Measurements from ENCODE around the gene ITGA3. TPM values are rescaled to one million over a fixed set of nuclear protein-coding genes. Genes with fewer than 3 reads are reported as not detected.

Gene ITGA3
- total and polyA plus RNA-seq, 4 donors = 0.79 to 4.4 (median 1.4) TPM

- Histone ChIP-seq H3K9me3 (ENCODE audit: control insufficient read depth in 4 of 4, low read length in 3 of 4) (no peaks in the 10 kb centered on the region), H3K27me3 (ENCODE audit: control insufficient read depth in 4 of 4, insufficient read depth in 4 of 4, low read length in 3 of 4) (no peaks in the 10 kb centered on the region), H3K4me3 (ENCODE audit: low read depth in 1 of 3, low read length in 3 of 3) (no peak overlapping the region), H3K36me3 (ENCODE audit: control insufficient read depth in 4 of 4, insufficient read depth in 3 of 4, low read depth in 1 of 4, low read length in 3 of 4) (peaks cover 17 to 39% (median 25%) of the 10 kb centered on the region in 4 donors), H3K27ac (ENCODE audit: low read depth in 1 of 2, low read length in 2 of 2) (no peak overlapping the region), H3K4me1 (ENCODE audit: control insufficient read depth in 4 of 4, insufficient read depth in 4 of 4, low read length in 3 of 4) (peaks cover 1 to 16% (median 12%) of the 10 kb centered on the region in 4 donors), H3K9ac (ENCODE audit: low read depth in 1 of 2, low read length in 2 of 2) (no peak overlapping the region)
- no peak for TF ChIP-seq ZBTB33 (IDR thresholded peaks at IDR 0.05)
- no peak for TF ChIP-seq REST (IDR thresholded peaks at IDR 0.05)
- WGBS = 90% methylated on average over 10 of the region's 10 CpGs
- DNase-seq (ENCODE audit: low spot score) = no peak
These were observed 52.0 kb downstream of the ITGA3 start for GRCh38 chr17:50107790-50108414.

- no peak for DNase-seq (ENCODE audit: low spot score)
- Histone ChIP-seq H3K4me1 (ENCODE audit: control insufficient read depth in 4 of 4, insufficient read depth in 4 of 4, low read length in 3 of 4) (peaks cover 0 to 12% (median 9%) of the 10 kb centered on the region in 4 donors), H3K9ac (ENCODE audit: low read depth in 1 of 2, low read length in 2 of 2) (no peak overlapping the region), H3K4me3 (ENCODE audit: low read depth in 1 of 3, low read length in 3 of 3) (no peak overlapping the region), H3K36me3 (ENCODE audit: control insufficient read depth in 4 of 4, insufficient read depth in 3 of 4, low read depth in 1 of 4, low read length in 3 of 4) (peaks cover 17 to 39% (median 25%) of the 10 kb centered on the region in 4 donors), H3K27ac (ENCODE audit: low read depth in 1 of 2, low read length in 2 of 2) (no peak overlapping the region), H3K27me3 (ENCODE audit: control insufficient read depth in 4 of 4, insufficient read depth in 4 of 4, low read length in 3 of 4) (no peaks in the 10 kb centered on the region), H3K9me3 (ENCODE audit: control insufficient read depth in 4 of 4, low read length in 3 of 4) (no peaks in the 10 kb centered on the region)
- TF ChIP-seq CTCF (IDR thresholded peaks at IDR 0.05; ENCODE audit: low read depth, low read length, missing input control) = no peak
- TF ChIP-seq YY1 (IDR thresholded peaks at IDR 0.05) = no peak
- TF ChIP-seq REST (IDR thresholded peaks at IDR 0.05) = no peak
- no peak for TF ChIP-seq NR2F2 (IDR thresholded peaks at IDR 0.05)
- TF ChIP-seq HNF4G (IDR thresholded peaks at IDR 0.05) = no peak
- no peak for TF ChIP-seq JUND (IDR thresholded peaks at IDR 0.05)
- no peak for TF ChIP-seq FOXA1 (IDR thresholded peaks at IDR 0.05)
- no peak for TF ChIP-seq RXRA (IDR thresholded peaks at IDR 0.05)
- no peak for TF ChIP-seq GABPA (IDR thresholded peaks at IDR 0.05 in 1 of 2, conservative IDR thresholded peaks at IDR 0.05 in 1 of 2)
- TF ChIP-seq EGR1 (IDR thresholded peaks at IDR 0.05; ENCODE audit: low read depth in 2 of 2) = no peak
- TF ChIP-seq HNF4A (conservative IDR thresholded peaks at IDR 0.05) = no peak
- no peak for TF ChIP-seq FOXA2 (IDR thresholded peaks at IDR 0.05)
- TF ChIP-seq ZBTB33 (IDR thresholded peaks at IDR 0.05) = no peak
- TF ChIP-seq MAX (IDR thresholded peaks at IDR 0.05) = no peak
- WGBS = 92% methylated on average over 9 of the region's 9 CpGs
These were observed 52.6 kb downstream of the ITGA3 start for GRCh38 chr17:50108556-50108955.
